Breast epithelium (tissue), 4 donors: Measurements from ENCODE around the gene AFF3. TPM values are rescaled to one million over a fixed set of nuclear protein-coding genes. Genes with fewer than 3 reads are reported as not detected.

Source experiments
- DNase-seq, 2 donors: peaks; one replicate each; pipeline ENCODE4 v3.0.0-alpha.2; 2019; ENCODE audit warnings: low spot score in 2 of 2
- H3K27ac ChIP-seq, 2 donors: fragments of 200-600 bp; sonication (generic) in 1 of 2; one replicate each; pipeline ENCODE4 v1.5.1; 2016 to 2019; ENCODE audit warnings: mild to moderate bottlenecking in 1 of 2
- H3K27me3 ChIP-seq, 2 donors: fragments of 200-600 bp; sonication (generic) in 1 of 2; one replicate each; pipeline versions ENCODE4 v1.5.1 to v1.6.0; 2017 to 2019; ENCODE audit warnings: control low read depth in 1 of 2, mild to moderate bottlenecking in 1 of 2
- H3K36me3 ChIP-seq: fragments of 200-600 bp; one replicate; pipeline ENCODE4 v1.5.1; 2019
- H3K4me1 ChIP-seq, 2 donors: fragments of 200-600 bp; sonication (generic); one replicate each; pipeline ENCODE4 v1.5.1; 2016 to 2019; ENCODE audit warnings: control low read depth in 1 of 2
- H3K4me3 ChIP-seq, 3 donors: fragments of 200-600 bp; sonication (generic); 1 replicate in 2 of 3; 2 replicates in 1 of 3; pipeline ENCODE4 v1.5.1; 2016 to 2019; ENCODE audit warnings: mild to moderate bottlenecking in 3 of 3, moderate library complexity in 2 of 3
- H3K9me3 ChIP-seq, 2 donors: fragments of 200-600 bp; sonication (generic) in 1 of 2; one replicate each; pipeline ENCODE4 v1.5.1; 2016 to 2019; ENCODE audit warnings: control low read depth in 1 of 2
- POLR2A ChIP-seq: fragments of 450-650 bp; IDR thresholded peaks from one replicate; pipeline ENCODE4 v1.6.1; 2016; ENCODE audit warnings: antibody characterized with exemption, mild to moderate bottlenecking, moderate library complexity
- POLR2AphosphoS5 ChIP-seq, 3 donors: sonication (generic); formaldehyde crosslinking; IDR thresholded peaks; one replicate each; pipeline ENCODE4 v1.6.1; 2017; ENCODE audit warnings: antibody characterized with exemption in 3 of 3
- intact Hi-C: fragments of 100-400 bp; cut with DNase I; formaldehyde crosslinking; loops from one replicate; pipeline ENCODE4 v1.15.1; 2023; ENCODE audit warnings: low total_unique reads
- total RNA-seq, 3 donors: library from RNA; depleted of rRNA; stranded (reverse); fragments of >200 nt; gene quantifications; one replicate each; pipeline ENCODE4 v1.1.0, GENCODE V29; 2016
- TF ChIP-seq, protein P1 (sequence below), 3 donors: fragments of 450-650 bp; IDR thresholded peaks; one replicate each; pipeline ENCODE4 v1.5.1; 2016 to 2017; ENCODE audit warnings: antibody characterized with exemption in 3 of 3, mild to moderate bottlenecking in 3 of 3, moderate library complexity in 3 of 3

Gene AFF3
- total RNA-seq, 3 donors from 2014 or later = 8.2 to 116 (median 63.6) TPM

DNA sequence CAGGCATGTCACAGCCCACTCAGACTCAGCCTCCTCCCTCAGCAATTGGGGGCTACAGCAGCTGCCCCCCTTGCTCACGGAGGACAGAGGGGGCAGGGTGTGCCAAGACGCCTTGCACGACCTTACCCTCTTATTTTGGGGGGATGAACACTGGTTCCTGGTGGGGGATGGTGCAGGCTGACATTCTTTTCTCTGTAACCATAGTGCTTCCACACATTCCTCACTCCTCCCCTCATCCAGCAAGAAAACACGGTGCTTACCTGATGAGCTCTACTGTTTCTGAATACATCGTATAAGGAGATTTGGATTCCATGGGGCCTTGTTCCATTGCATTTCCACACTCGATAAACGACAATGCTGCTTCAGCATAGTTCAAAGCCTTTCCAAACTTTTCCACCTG, 577.2 kb downstream of the AFF3 start:
- Histone ChIP-seq H3K36me3 (no peaks in the 10 kb centered on the region), H3K9me3 (no peaks in the 10 kb centered on the region), H3K27ac (no peak overlapping the region), H3K4me1 (no peaks in the 10 kb centered on the region), H3K4me3 (no peak overlapping the region), H3K27me3 (no peaks in the 10 kb centered on the region)
- DNase-seq = no peak
- TF ChIP-seq POLR2AphosphoS5 (IDR thresholded peaks at IDR 0.05) = no peak
- TF ChIP-seq, protein P1, sequence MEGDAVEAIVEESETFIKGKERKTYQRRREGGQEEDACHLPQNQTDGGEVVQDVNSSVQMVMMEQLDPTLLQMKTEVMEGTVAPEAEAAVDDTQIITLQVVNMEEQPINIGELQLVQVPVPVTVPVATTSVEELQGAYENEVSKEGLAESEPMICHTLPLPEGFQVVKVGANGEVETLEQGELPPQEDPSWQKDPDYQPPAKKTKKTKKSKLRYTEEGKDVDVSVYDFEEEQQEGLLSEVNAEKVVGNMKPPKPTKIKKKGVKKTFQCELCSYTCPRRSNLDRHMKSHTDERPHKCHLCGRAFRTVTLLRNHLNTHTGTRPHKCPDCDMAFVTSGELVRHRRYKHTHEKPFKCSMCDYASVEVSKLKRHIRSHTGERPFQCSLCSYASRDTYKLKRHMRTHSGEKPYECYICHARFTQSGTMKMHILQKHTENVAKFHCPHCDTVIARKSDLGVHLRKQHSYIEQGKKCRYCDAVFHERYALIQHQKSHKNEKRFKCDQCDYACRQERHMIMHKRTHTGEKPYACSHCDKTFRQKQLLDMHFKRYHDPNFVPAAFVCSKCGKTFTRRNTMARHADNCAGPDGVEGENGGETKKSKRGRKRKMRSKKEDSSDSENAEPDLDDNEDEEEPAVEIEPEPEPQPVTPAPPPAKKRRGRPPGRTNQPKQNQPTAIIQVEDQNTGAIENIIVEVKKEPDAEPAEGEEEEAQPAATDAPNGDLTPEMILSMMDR (IDR thresholded peaks at IDR 0.05) = no peak
- TF ChIP-seq POLR2A = no peak
- intact Hi-C loops = no loop called here

DNA sequence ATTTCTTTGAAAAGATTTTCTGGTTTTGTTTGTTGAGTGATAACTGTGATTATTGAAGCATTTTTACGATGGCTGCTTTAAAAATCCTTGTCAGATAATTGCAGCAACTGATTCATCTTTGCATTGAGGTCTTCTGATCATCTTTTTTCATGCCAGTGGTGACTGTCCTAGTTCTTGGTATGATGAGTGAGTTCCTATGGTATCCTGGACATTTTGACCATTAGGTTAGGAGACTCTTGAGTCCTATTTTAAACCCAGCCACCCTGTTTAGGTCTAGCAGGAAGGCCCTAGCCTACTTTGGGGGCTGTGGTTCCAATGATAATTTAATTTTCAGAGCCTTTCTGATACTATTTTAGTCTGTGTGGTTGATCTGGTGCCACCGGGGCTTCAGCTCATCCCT, 579.9 kb downstream of the AFF3 start:
- H3K4me1 ChIP-seq = no peaks in the 10 kb centered on the region
- no peaks in the 10 kb centered on the region for H3K9me3 ChIP-seq
- H3K36me3 ChIP-seq = no peaks in the 10 kb centered on the region
- no peak overlapping the region for H3K27ac ChIP-seq
- H3K4me3 ChIP-seq = no peak overlapping the region
- DNase-seq = no peak
- TF ChIP-seq POLR2AphosphoS5 (IDR thresholded peaks at IDR 0.05) (no peak), POLR2A (no peak)
- TF ChIP-seq, protein P1 (IDR thresholded peaks at IDR 0.05) = no peak
- H3K27me3 ChIP-seq = no peaks in the 10 kb centered on the region
- intact Hi-C loops = loop anchor here (5.0 kb wide), 1 partner anchor 1290 kb away; no protein-coding TSS in a partner anchor

DNA sequence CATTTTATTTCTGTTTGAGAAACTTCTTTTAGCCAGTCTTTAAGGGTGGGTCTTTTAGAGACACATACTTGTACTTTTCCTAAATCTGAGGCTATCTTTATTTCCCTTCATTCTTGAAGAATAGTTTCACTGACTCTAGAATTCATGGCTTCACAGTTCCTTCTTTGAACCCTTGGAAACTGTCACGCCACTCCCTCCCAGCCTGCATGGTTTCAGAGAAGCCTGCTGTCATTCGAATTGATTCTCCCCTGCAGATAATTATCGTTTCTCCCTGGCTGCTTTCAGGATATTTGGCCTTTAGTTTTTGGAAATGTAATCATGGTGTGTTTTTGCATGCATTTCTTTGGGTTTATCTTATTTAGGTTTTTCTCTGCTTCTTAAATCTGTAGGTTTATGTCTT, 580.6 kb downstream of the AFF3 start:
- no peaks in the 10 kb centered on the region for H3K27me3 ChIP-seq

DNA sequence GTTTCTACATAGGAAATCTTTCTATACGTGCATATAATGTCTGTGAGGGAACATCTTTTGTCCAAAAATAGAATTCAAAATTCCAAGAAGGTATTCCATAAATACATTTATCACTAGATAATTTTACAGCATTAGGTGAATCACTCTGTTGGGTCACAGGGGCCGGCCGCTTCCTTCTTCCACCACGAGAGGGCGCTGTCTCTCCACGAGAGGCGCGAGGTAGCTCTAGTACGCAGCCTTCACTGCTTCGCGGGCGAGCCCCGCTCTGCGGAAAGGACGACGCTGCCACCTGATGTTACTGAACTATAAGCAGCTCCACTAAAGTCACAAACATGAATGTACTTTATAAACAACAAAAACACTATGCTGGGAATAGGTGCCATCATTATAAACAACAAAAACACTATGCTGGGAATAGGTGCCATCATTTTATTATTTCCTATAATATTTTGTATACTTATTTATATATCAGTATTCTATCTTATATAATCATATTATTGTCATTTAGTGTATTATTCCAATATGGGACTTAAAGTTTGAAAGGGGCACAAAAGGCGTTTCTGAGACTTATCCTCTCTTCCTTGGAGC, 583.2 kb downstream of the AFF3 start:
- Histone ChIP-seq H3K9me3 (no peaks in the 10 kb centered on the region), H3K36me3 (no peaks in the 10 kb centered on the region), H3K4me1 (no peaks in the 10 kb centered on the region), H3K27ac (no peak overlapping the region), H3K4me3 (no peak overlapping the region), H3K27me3 (no peaks in the 10 kb centered on the region)
- intact Hi-C loops = loop anchor here (5.0 kb wide), 1 partner anchor 698 kb away; no protein-coding TSS in a partner anchor
- no peak for TF ChIP-seq POLR2A
- TF ChIP-seq, protein P1 (IDR thresholded peaks at IDR 0.05) = peak; percentile 92 to 98 (median 96)
- DNase-seq = peak; percentile 65 to 89

More for the DNA sequence above, 580.6 kb downstream of the AFF3 start:
- no peaks in the 10 kb centered on the region for H3K36me3 ChIP-seq
- TF ChIP-seq, protein P1 (IDR thresholded peaks at IDR 0.05) = no peak
- no peak for TF ChIP-seq POLR2A
- no peak for TF ChIP-seq POLR2AphosphoS5 (IDR thresholded peaks at IDR 0.05)
- H3K27ac ChIP-seq = no peak overlapping the region
- H3K4me1 ChIP-seq = no peaks in the 10 kb centered on the region
- intact Hi-C loops = loop anchor here (5.0 kb wide), 1 partner anchor 1290 kb away; no protein-coding TSS in a partner anchor
- H3K9me3 ChIP-seq = no peaks in the 10 kb centered on the region
- DNase-seq = no peak
- H3K4me3 ChIP-seq = no peak overlapping the region

DNA sequence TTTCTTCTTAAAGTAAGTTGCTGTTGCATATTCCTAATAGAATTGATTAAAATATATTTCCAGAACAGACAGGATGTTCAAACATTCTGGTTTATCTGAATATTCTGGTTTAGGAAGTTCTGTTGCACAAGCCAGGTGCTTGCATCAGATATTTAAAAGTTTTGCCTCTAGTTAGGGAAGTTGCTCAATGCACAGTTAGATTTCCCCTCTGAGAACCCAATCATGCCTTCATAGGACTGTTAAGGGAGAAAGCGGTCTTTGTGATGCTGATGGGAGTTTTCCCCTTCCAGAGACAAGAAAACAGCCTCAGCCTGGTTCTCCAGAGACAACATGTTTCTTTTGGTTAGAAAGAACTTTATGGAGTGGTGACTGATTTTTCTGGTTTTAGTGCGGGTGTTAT, 587.0 kb downstream of the AFF3 start:
- H3K36me3 ChIP-seq = no peaks in the 10 kb centered on the region
- H3K4me3 ChIP-seq = no peak overlapping the region
- no peaks in the 10 kb centered on the region for H3K9me3 ChIP-seq
- no peak overlapping the region for H3K27ac ChIP-seq
- H3K4me1 ChIP-seq = no peaks in the 10 kb centered on the region
- H3K27me3 ChIP-seq = no peaks in the 10 kb centered on the region
- no peak for DNase-seq
- TF ChIP-seq POLR2AphosphoS5 (IDR thresholded peaks at IDR 0.05) (no peak), POLR2A (no peak)
- TF ChIP-seq, protein P1 (IDR thresholded peaks at IDR 0.05) = no peak
- intact Hi-C loops = loop anchor here (5.0 kb wide), 1 partner anchor 702 kb away; no protein-coding TSS in a partner anchor
